Stimulated activated CD4-positive, alpha-beta T cell treated with anti-CD3 and anti-CD28 coated beads, Interleukin-15, amount 100 ng/mL, for 1 hour (primary cell): ENCODE data around the gene KCNAB2.

Experiments
- DNase-seq, 2 donors: peaks; one replicate each; pipeline ENCODE4 v3.0.0-alpha.2; 2020; ENCODE audit warnings: low read depth in 1 of 2, low spot score in 1 of 2

KCNAB2 gene

GRCh38 chr1:6106321-6106731 lies 60.6 kb downstream of the KCNAB2 start:
- DNase-seq, result no peak

- no peak for DNase-seq
Measured at GRCh38 chr1:6106977-6107376, 61.3 kb downstream of the KCNAB2 start.

GRCh38 chr1:6107409-6108356 lies 62.0 kb downstream of the KCNAB2 start:
- DNase-seq, result no peak

GRCh38 chr1:6108476-6108875 lies 62.8 kb downstream of the KCNAB2 start:
- no peak for DNase-seq

- DNase-seq, result peak in 1 of 2 donors; percentile 17
Measured at GRCh38 chr1:6108937-6109614, 63.4 kb downstream of the KCNAB2 start.

GRCh38 chr1:6109688-6110087 lies 64.0 kb downstream of the KCNAB2 start:
- no peak for DNase-seq

GRCh38 chr1:6110326-6110725 lies 64.6 kb downstream of the KCNAB2 start:
- no peak for DNase-seq

- no peak for DNase-seq
Measured at GRCh38 chr1:6111571-6111970, 65.9 kb downstream of the KCNAB2 start.

- DNase-seq, result no peak
Measured at GRCh38 chr1:6111991-6112689, 66.5 kb downstream of the KCNAB2 start.

GRCh38 chr1:6112690-6113005 lies 67.0 kb downstream of the KCNAB2 start:
- DNase-seq, result no peak

- no peak for DNase-seq
Measured at GRCh38 chr1:6113116-6113515, 67.4 kb downstream of the KCNAB2 start.

- no peak for DNase-seq
Measured at GRCh38 chr1:6113745-6114144, 68.1 kb downstream of the KCNAB2 start.

- no peak for DNase-seq
Measured at GRCh38 chr1:6116137-6116536, 70.4 kb downstream of the KCNAB2 start.

- no peak for DNase-seq
Measured at GRCh38 chr1:6117064-6117463, 71.4 kb downstream of the KCNAB2 start.

GRCh38 chr1:6117624-6118023 lies 71.9 kb downstream of the KCNAB2 start:
- no peak for DNase-seq

- DNase-seq, result no peak
Measured at GRCh38 chr1:6118415-6118814, 72.7 kb downstream of the KCNAB2 start.

- DNase-seq, result no peak
Measured at GRCh38 chr1:6121021-6121421, 75.3 kb downstream of the KCNAB2 start.

GRCh38 chr1:6121651-6122370 lies 76.1 kb downstream of the KCNAB2 start:
- no peak for DNase-seq

- no peak for DNase-seq
Measured at GRCh38 chr1:6123083-6123482, 77.4 kb downstream of the KCNAB2 start.

GRCh38 chr1:6123816-6124215 lies 78.1 kb downstream of the KCNAB2 start:
- no peak for DNase-seq

- DNase-seq, result no peak
Measured at GRCh38 chr1:6124341-6124740, 78.7 kb downstream of the KCNAB2 start.
